Astrocyte (in vitro differentiated cells and primary cell): Measurements from ENCODE around the gene FAM236A.
"Not testable (repeated sequence)": the region's sequence is repeated elsewhere in the genome, so short reads cannot be mapped to it uniquely, and the experiment has no call there.

Source experiments
- CTCF ChIP-seq: IDR thresholded peaks from 2 replicates; pipeline ENCODE4 v1.5.1; 2011; ENCODE audit warnings: low read depth, mild to moderate bottlenecking, inconsistent platforms, low read length, moderate library complexity; ENCODE audit not compliant: insufficient read depth
- EZH2 ChIP-seq: IDR thresholded peaks from 2 replicates; pipeline ENCODE4 v1.6.1; 2012; ENCODE audit warnings: mild to moderate bottlenecking, low read length, inconsistent platforms; ENCODE audit not compliant: insufficient read depth

DNA sequence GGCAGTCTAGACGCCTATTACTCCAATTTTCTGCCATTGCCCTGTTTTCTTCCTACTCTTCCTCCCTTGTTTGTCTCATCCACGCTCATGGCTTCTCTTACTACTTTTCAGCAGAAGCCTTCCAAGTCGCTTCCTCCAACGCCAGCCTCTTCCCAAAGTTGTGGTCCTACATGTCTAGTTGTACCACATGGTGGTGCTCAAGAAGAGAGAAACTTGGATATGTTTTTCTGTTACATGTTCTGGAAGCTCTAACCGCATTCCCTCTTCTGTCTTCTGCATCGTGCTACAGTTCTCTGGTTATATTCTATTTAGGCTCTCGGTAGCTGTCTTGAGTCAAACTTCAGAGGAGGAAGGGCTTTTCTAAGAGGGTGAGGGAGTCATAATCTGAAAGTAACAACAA is 36.9 kb downstream of the FAM236A start:
- TF ChIP-seq CTCF, EZH2: not testable (repeated sequence)
